SW 1271 (cell line): ENCODE data around the gene NMNAT2.
"Not testable (repeated sequence)": the region's sequence is repeated elsewhere in the genome, so short reads cannot be mapped to it uniquely, and the experiment has no call there.

ENCODE experiments used
- DNase-seq, 2 experiments: peaks; one replicate each; lab custom pipeline; 2025; lab: John Stamatoyannopoulos, UW

The NMNAT2 gene

DNA sequence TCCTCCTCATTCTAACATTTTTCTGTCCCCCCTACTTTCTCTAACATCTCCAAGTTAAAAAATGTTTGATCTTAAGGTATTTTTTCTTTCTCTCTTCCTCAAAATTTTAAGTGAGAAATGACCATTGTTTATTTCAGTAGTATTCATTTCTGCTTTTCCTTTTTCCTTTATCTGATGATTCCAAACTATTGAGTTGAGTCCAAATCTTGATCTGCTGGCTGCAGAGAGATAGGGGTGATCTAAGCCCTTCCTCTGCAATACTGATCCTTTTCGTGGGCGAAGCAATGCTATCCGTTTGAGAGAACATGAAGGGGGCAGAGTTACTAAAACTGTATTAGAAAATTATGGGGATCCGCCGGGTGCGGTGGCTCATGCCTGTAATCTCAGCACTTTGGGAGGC lies 516 bp upstream of the NMNAT2 start:
- no peak for DNase-seq

GRCh38 chr1:183416850-183417771 lies 1.1 kb downstream of the NMNAT2 start:
- no peak for DNase-seq

DNA sequence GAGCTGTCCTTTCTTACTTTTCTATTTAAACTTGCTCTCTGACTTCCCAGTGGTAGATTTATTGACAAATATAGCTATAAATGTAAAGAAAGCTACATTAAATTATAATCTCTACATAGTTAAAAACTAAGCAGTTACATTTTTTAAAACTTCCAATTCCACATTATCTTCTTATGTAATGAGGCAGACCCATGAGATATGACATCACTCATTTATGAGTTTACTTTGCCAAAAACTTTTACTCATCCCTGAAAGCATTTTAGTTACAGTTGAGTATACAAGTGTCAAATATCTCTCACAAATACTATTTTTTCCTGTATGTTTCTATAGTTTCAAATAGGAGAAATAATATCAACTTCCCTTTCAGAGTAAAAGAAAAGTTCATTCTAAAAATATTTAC lies 3.8 kb downstream of the NMNAT2 start:
- no peak for DNase-seq

DNA sequence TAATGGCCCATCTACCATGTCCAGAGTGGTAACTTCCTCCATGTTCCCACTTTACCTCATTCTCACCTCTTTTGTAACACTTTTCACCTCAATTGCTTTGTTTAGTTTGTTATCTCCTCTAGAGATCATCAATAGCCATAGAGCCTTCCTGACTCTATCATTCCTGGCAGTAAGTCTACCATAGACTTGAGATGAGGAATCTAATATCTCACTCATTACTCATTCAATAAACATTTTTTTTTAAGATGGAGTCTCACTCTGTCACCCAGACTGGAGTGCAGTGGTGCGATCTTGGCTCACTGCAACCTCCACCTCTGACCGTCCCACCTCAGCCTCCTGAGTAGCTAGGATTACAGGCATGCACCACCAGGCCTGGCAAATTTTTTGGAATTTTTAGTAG lies 7.1 kb downstream of the NMNAT2 start:
- DNase-seq = no peak

- no peak for DNase-seq
Observed at GRCh38 chr1:183407961-183408360, 10.2 kb downstream of the NMNAT2 start.

GRCh38 chr1:183407474-183407873 lies 10.7 kb downstream of the NMNAT2 start:
- DNase-seq = no peak

- no peak for DNase-seq
Observed at GRCh38 chr1:183404476-183404875, 13.7 kb downstream of the NMNAT2 start.

DNA sequence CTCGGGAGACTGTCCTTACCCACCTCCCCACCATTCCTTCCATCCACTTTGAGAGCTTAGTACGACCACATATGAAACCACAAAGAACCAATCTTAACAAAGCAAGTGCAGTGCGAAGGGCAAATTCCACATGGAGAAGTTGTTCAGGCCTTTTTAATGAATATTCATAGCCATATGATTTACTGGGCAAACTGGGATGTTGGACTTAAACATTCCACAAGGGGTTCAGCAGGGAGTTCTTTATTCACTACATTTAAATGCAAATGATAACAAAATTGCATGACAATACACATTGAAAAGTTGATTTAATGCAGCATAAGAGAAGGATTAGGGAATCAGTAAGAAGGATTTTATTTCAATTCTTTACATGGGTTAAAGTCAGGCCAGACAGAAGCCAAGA lies 14.7 kb downstream of the NMNAT2 start:
- DNase-seq = no peak

GRCh38 chr1:183401565-183401964 lies 16.6 kb downstream of the NMNAT2 start:
- not testable (repeated sequence) for DNase-seq

DNA sequence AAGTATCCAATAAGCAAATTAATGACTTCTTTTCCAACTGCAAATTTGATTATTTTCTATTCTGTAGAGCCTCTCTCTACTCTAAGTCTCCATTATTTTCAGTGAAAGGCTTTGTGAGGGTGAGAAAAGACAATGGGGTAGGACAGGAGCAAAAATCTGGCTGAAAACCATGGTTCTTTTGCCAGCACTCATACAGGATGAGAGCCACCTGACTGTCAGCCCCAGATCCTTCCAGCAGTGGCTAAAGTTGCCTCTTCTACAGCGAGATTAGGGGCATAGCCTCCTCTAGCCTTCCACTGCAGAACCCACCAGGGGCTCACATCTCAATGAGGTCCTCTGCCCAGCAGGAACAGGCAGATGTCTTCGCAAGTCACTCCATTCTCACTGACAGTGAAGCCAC lies 23.7 kb downstream of the NMNAT2 start:
- no peak for DNase-seq

- DNase-seq = no peak
Observed at GRCh38 chr1:183391863-183392262, 26.3 kb downstream of the NMNAT2 start.

DNA sequence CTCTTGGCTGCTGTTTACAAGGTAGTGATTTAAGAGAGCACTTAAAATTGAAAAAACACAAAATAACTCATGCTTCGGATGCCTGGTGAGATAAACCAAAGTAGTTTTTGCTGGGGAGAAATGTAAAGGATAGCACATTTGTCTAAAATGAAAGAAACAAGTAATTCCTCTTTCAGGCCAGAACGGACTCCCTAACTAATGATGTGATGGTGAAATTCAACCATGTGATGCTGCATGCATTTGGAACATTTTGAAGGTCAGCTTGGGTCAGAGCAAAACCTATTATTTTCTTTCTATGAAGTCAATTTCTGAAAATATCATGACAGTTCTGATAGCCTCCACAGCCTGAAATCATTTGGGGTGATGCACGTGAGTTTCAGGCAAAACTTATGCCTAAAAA lies 27.6 kb downstream of the NMNAT2 start:
- DNase-seq = no peak

GRCh38 chr1:183388735-183389134 lies 29.4 kb downstream of the NMNAT2 start:
- no peak for DNase-seq

- no peak for DNase-seq
Observed at GRCh38 chr1:183385340-183386144, 32.6 kb downstream of the NMNAT2 start.

- no peak for DNase-seq
Observed at GRCh38 chr1:183379951-183380350, 38.2 kb downstream of the NMNAT2 start.

DNA sequence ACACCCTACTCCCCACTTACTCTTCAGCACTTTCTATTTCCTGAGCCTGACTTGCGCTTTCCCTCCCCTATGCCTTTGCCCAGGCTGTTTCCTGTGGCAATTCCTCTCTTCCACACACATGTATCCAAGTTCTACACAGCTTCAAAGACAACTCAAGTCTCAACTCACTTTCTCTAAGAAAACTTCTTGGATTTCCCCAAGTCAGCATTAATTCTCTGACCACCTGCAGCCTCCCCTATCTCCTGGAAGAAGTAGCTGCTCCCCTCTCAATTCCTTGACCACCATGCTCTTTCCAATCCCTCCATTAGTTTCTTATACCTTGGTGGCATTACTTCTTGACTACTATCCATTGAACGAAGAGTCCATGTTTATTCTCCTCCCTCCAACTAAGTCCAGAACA lies 42.8 kb downstream of the NMNAT2 start:
- no peak for DNase-seq

DNA sequence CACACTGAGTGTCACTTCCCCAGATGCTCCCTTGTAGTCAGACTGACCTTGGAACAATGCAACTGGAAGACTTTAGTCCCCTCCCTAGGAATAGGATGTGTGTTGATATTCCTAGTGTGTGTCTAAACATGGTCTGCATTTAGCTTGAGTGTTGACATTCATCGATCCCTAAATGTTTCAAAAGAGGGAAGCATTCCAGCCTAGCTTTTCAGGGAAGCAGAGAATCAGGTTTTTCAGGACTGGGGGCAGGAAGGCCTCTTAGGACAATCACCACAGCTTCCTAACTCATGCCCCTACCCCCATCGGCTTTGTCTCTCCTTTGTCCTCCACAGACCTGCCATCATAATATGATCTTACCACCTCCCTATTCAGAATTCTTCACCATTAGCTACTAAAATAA lies 43.4 kb downstream of the NMNAT2 start:
- DNase-seq = no peak

- DNase-seq = no peak
Observed at GRCh38 chr1:183372586-183373230, 45.5 kb downstream of the NMNAT2 start.

DNA sequence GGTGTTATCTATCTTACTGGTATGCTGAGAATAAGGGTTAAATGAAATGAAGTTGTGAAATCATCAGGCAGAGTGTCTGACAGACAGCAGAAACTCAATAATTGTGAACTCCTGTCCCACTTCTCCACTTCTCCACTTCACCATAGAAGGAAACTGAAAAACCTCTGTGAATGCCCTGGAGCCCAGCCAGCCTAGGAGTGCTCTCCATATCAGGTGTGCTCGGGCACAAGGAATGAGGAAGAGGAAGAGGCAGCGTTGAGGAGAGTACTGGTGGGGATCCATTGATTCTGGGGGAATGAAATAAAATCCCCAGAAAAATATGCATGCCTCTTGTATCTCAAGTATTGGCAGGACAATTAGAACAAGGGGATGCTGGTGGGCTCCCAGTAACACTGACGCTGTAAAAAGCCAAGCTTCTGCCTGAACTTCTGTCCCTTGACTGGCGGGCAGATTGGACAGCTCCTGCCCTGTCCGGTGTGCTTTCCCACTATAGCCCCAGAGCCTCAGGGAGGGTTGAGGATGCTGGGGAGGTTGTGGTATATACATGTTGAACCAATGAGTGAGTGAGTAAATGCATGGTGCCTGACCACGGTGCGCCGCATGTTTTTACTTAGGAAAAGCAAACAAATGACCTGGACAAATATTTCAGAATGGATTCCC lies 47.7 kb downstream of the NMNAT2 start:
- DNase-seq = no peak

- no peak for DNase-seq
Observed at GRCh38 chr1:183368213-183369108, 49.7 kb downstream of the NMNAT2 start.

DNA sequence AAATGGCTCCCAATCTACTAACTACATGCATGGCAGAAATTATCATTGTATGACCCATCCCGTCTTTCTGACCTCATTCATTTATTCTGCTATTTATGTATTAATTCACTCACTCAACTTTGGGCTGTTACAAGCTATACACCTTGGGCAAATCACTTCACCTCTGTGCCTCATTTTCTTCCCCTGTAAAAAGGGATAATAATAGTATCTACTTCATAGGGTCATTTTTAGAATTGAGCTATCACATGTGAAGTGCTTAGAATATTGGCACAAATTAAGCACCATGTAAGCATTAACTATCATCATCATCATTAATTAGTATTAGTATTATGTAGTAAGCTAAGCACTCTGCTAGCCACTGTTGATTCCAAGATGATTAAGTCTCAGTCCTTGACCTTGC lies 52.1 kb downstream of the NMNAT2 start:
- no peak for DNase-seq
